Astrocyte of the spinal cord (primary cell): Measurements from ENCODE around the gene ZNF460.

Source experiments
- DNase-seq: peaks from one replicate; pipeline ENCODE4 v3.0.0; 2011; ENCODE audit warnings: low read depth, low spot score
- H3K4me3 ChIP-seq: 2 replicates; pipeline ENCODE4 v1.5.1; 2011; ENCODE audit warnings: low read depth, mild to moderate bottlenecking, low read length, moderate library complexity
- CTCF ChIP-seq: IDR thresholded peaks from 2 replicates; pipeline ENCODE4 v1.5.1; 2012; ENCODE audit warnings: low read depth, mild to moderate bottlenecking, low read length, inconsistent platforms
- in situ Hi-C: cut with HindIII; loops from 2 replicates; pipeline ENCODE4 v1.10.0; 2017; ENCODE audit warnings: low sequenced_read_pairs

ZNF460 gene

DNA sequence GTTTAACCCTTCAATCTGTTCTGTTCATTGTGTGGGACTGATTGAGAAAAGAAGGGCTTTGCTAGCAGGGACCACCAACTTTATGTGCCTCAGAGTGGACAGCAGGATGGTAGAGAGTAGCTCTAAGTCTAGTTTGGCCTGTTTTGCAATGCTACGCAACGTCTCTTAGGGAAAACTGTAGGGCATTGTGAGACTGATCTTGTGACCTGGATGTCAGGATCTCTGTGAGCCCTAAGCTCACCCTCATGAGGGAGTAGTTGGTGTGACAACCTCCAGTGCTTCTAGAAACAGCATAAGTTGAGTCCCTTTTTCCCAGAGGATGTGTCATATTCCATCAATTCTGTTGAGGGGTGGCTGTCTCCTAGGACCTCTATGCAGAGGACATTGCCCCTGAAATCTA lies 30.5 kb downstream of the ZNF460 start:
- no peak for TF ChIP-seq CTCF
- in situ Hi-C loops: no loop called here
- no peak overlapping the region for H3K4me3 ChIP-seq
- no peak for DNase-seq

GRCh38 chr19:57314146-57314545 lies 33.9 kb downstream of the ZNF460 start:
- H3K4me3 ChIP-seq: no peak overlapping the region
- in situ Hi-C loops: no loop called here
- DNase-seq: no peak
- TF ChIP-seq CTCF: no peak

GRCh38 chr19:57317503-57317902 lies 37.2 kb downstream of the ZNF460 start:
- in situ Hi-C loops: no loop called here
- no peak for TF ChIP-seq CTCF
- DNase-seq: no peak
- no peak overlapping the region for H3K4me3 ChIP-seq

DNA sequence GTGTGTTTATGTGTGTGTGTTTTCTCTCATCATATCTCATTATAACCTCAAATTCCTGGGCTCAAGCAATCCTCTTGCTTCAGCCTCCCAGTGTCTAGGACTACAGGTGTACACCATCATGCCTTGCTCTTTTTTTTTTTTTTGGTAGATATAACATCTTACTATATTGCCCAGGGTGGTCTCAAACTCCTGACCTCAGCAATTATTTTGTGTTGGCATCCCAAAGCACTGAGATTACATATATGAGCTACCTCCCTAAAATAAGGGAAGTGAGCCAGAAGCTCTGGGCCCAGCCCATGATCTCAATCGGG lies 39.5 kb downstream of the ZNF460 start:
- peak overlapping the region; percentile 94 for H3K4me3 ChIP-seq
- no peak for TF ChIP-seq CTCF
- in situ Hi-C loops: no loop called here
- no peak for DNase-seq

- H3K4me3 ChIP-seq: peak within 1 kb of the TSS; percentile 94
- peak; percentile 4 for TF ChIP-seq CTCF
- in situ Hi-C loops: no loop called here
- DNase-seq: peak; percentile 97
Observed at GRCh38 chr19:57320180-57321084, 40.1 kb downstream of the ZNF460 start, which contains the start of gene ZNF543. Gene ZNF543 (plus strand): TSS chr19:57320472. CDS start chr19:57320854, 382 bp downstream.

GRCh38 chr19:57321116-57321515 lies 40.8 kb downstream of the ZNF460 start:
- in situ Hi-C loops: no loop called here
- no peak for TF ChIP-seq CTCF
- peak overlapping the region; percentile 94 for H3K4me3 ChIP-seq
- no peak for DNase-seq
